ENCODE data around the gene OR56A3. TPM values are rescaled to one million over a fixed set of nuclear protein-coding genes. Genes with fewer than 3 reads are reported as not detected.

Gene OR56A3
- total RNA-seq, 1 experiment from 2014 or later: not detected

DNA sequence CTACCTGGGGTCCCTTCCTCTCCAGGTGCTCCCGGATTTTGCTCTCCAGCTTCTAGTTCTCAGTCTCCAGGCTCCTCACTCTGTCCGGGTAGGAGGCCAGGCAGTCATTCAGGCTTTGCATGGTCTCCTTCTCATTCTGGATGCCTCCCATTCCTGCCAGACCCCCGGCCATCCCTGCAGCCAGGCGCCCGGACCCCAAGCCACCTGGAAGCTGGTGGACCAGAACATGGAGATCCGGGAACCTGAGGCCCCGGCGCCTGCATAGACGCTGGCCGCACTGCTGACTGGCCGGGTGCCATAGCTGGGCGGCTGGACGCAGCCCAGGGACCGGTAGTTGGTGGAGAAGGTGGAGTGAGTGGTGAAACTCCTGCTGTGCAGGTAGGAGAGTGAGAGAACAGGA lies 52.7 kb downstream of the OR56A3 start:
- intact Hi-C loops (cut with micrococcal nuclease): no loop called here
- H3K4me3 ChIP-seq (ENCODE audit: low read length): no peak overlapping the region
- no peak overlapping the region for H2AFZ ChIP-seq (ENCODE audit: low read length)
- no peaks in the 10 kb centered on the region for H3F3A ChIP-seq (ENCODE audit: low read length, unreplicated experiment)
- H3K9me3 ChIP-seq (ENCODE audit: low read length): no peaks in the 10 kb centered on the region
- ATAC-seq (no peak), DNase-seq (no peak)
- TF ChIP-seq, protein P1, sequence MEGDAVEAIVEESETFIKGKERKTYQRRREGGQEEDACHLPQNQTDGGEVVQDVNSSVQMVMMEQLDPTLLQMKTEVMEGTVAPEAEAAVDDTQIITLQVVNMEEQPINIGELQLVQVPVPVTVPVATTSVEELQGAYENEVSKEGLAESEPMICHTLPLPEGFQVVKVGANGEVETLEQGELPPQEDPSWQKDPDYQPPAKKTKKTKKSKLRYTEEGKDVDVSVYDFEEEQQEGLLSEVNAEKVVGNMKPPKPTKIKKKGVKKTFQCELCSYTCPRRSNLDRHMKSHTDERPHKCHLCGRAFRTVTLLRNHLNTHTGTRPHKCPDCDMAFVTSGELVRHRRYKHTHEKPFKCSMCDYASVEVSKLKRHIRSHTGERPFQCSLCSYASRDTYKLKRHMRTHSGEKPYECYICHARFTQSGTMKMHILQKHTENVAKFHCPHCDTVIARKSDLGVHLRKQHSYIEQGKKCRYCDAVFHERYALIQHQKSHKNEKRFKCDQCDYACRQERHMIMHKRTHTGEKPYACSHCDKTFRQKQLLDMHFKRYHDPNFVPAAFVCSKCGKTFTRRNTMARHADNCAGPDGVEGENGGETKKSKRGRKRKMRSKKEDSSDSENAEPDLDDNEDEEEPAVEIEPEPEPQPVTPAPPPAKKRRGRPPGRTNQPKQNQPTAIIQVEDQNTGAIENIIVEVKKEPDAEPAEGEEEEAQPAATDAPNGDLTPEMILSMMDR (conservative IDR thresholded peaks at IDR 0.05; ENCODE audit: low read depth, low read length): no peak
- no peak for TF ChIP-seq EZH2 (IDR thresholded peaks at IDR 0.05; ENCODE audit: low read length, unreplicated experiment)
- TF ChIP-seq EZH2phosphoT487 (IDR thresholded peaks at IDR 0.05; ENCODE audit: borderline replicate concordance, low read length): no peak
- peaks cover 5% of the 10 kb centered on the region; the same call in 1 of the 2 replicates for H3K27me3 ChIP-seq (ENCODE audit: low read length)
- no peaks in the 10 kb centered on the region for H3K9me2 ChIP-seq (replicated peaks; ENCODE audit: low read length)
- H3K9ac ChIP-seq (ENCODE audit: low read length): no peak overlapping the region
- H3K27ac ChIP-seq (ENCODE audit: low read length): no peak overlapping the region
- POLR2A ChIA-PET (ENCODE audit: unreplicated experiment): no interaction called here
- no peaks in the 10 kb centered on the region for H3K4me1 ChIP-seq (ENCODE audit: insufficient read depth, low read length)
- CTCF ChIA-PET: no interaction called here
- H3K4me2 ChIP-seq (ENCODE audit: low read length): no peak overlapping the region
- H3K36me3 ChIP-seq (ENCODE audit: low read depth, low read length): no peaks in the 10 kb centered on the region
- no peaks in the 10 kb centered on the region for H4K20me1 ChIP-seq (ENCODE audit: low read length)
- no peaks in the 10 kb centered on the region for H3K79me2 ChIP-seq (ENCODE audit: low read length)
- no TSS peak for BruUV-seq (replicated peaks)

Other genes starting within 250 kb of the OR56A3 start
- gene OR56B1, start 205.8 kb upstream of the OR56A3 start, total RNA-seq (2014; rRNA removed): not detected in 2 replicates
- gene OR52N4, start 188.0 kb upstream of the OR56A3 start, total RNA-seq (2014; rRNA removed): not detected in 2 replicates
- gene OR52N5, start 158.9 kb upstream of the OR56A3 start, total RNA-seq (2014; rRNA removed): not detected in 2 replicates
- gene OR52N1, start 151.0 kb upstream of the OR56A3 start, total RNA-seq (2014; rRNA removed): not detected in 2 replicates
- gene OR52N2, start 133.3 kb upstream of the OR56A3 start, total RNA-seq (2014; rRNA removed): not detected in 2 replicates
- not detected in 2 replicates for gene OR52E6, start 100.4 kb upstream of the OR56A3 start, total RNA-seq (2014; rRNA removed)
- gene OR52E8, start 84.6 kb upstream of the OR56A3 start, total RNA-seq (2014; rRNA removed): not detected in 2 replicates
- not detected in 2 replicates for gene OR52E4, start 61.6 kb upstream of the OR56A3 start, total RNA-seq (2014; rRNA removed)
- gene OR52E5, start 49.0 kb upstream of the OR56A3 start, total RNA-seq (2014; rRNA removed): not detected in 2 replicates
- not detected in 2 replicates for gene OR56A5, start 26.2 kb downstream of the OR56A3 start, total RNA-seq (2014; rRNA removed)
- not detected in 2 replicates for gene OR52L1, start 44.7 kb downstream of the OR56A3 start, total RNA-seq (2014; rRNA removed)
- gene OR56A4, start 64.7 kb downstream of the OR56A3 start, total RNA-seq (2014; rRNA removed): not detected in 2 replicates
- gene OR56A1, start 88.5 kb downstream of the OR56A3 start, total RNA-seq (2014; rRNA removed): not detected in 2 replicates
- gene OR56B4, start 165.4 kb downstream of the OR56A3 start, total RNA-seq (2014; rRNA removed): not detected in 2 replicates
- not detected in 2 replicates for gene OR52B2, start 228.1 kb downstream of the OR56A3 start, total RNA-seq (2014; rRNA removed)